ENCODE results near the gene HS3ST6. TPM values are rescaled to one million over a fixed set of nuclear protein-coding genes. Genes with fewer than 3 reads are reported as not detected.

HS3ST6 gene
- total and polyA plus RNA-seq, 2 of the 13 experiments (the other 11 are each of a cell fraction or from before 2014, with no cell fraction given), result not detected

- 0 out of 2 replicates have a peak, but pooled peaks have one; percentile 14 for TF ChIP-seq GATA4 (IDR thresholded peaks at IDR 0.05; ENCODE audit: borderline replicate concordance, low read depth)
- 0 out of 2 replicates have a peak, but pooled peaks have one; percentile 20 for TF ChIP-seq ZNF558 (CRISPR knock-in tag; IDR thresholded peaks at IDR 0.05; ENCODE audit: borderline replicate concordance)
- no peak for TF ChIP-seq SMARCE1 (IDR thresholded peaks at IDR 0.05; ENCODE audit: borderline replicate concordance)
- TF ChIP-seq DRAP1 (CRISPR knock-in tag; IDR thresholded peaks at IDR 0.05), result no peak
- TF ChIP-seq SP2 (CRISPR knock-in tag; IDR thresholded peaks at IDR 0.05), result no peak; the same call in 1 of the 2 replicates
- TF ChIP-seq ZNF781 (CRISPR knock-in tag; IDR thresholded peaks at IDR 0.05; ENCODE audit: borderline replicate concordance, not compliant biosample characterization), result no peak
- peak; percentile 82; the same call in 1 of the 2 replicates for TF ChIP-seq MXD1 (CRISPR knock-in tag; IDR thresholded peaks at IDR 0.05)
- TF ChIP-seq ZNF557 (CRISPR knock-in tag; IDR thresholded peaks at IDR 0.05), result peak; percentile 70; the same call in 1 of the 2 replicates
- peak; percentile 46 to 49; a peak in 3 of 4 replicates for TF ChIP-seq POLR2A (IDR thresholded peaks at IDR 0.05; ENCODE audit: insufficient read depth in 1 of 2, low read depth in 2 of 2, low read length in 2 of 2)
- no peak for TF ChIP-seq MATR3 (CRISPR knock-in tag; IDR thresholded peaks at IDR 0.05)
- no peak for TF ChIP-seq SRSF4 (IDR thresholded peaks at IDR 0.05; ENCODE audit: low read depth, low read length, poor library complexity, severe bottlenecking)
- TF ChIP-seq IKZF4 (CRISPR knock-in tag; IDR thresholded peaks at IDR 0.05; ENCODE audit: borderline replicate concordance, low read depth, not compliant biosample characterization), result peak; percentile 89
- peak; percentile 85; the same call in 1 of the 2 replicates for TF ChIP-seq ZNF543 (CRISPR knock-in tag; IDR thresholded peaks at IDR 0.05)
- no peak for TF ChIP-seq JUND (CRISPR knock-in tag; IDR thresholded peaks at IDR 0.05)
- TF ChIP-seq ZNF75D (CRISPR knock-in tag; IDR thresholded peaks at IDR 0.05; ENCODE audit: borderline replicate concordance), result no peak
- TF ChIP-seq KIAA2018 (CRISPR knock-in tag; IDR thresholded peaks at IDR 0.05; ENCODE audit: borderline replicate concordance), result no peak
- TF ChIP-seq RXRB (CRISPR knock-in tag; IDR thresholded peaks at IDR 0.05; ENCODE audit: borderline replicate concordance), result peak; percentile 38; the same call in 1 of the 2 replicates
- peak; percentile 52 for TF ChIP-seq THRA (CRISPR knock-in tag; IDR thresholded peaks at IDR 0.05; ENCODE audit: borderline replicate concordance)
These were observed 11.5 kb upstream of the HS3ST6 start (continued) for GRCh38 chr16:1929578-1930337.
